GM21360 (cell line): ENCODE results near the gene LRRK1.
A peak's percentile ranks its signal among the peaks of the same experiment; 100 is the strongest.

ENCODE experiments used
- ATAC-seq: cut with Tn5 transposase; IDR thresholded peaks from one replicate; pipeline ENCODE4 v1.9.1; 2021; ENCODE audit warnings: mild to moderate bottlenecking, moderate library complexity; ENCODE audit not compliant: unreplicated experiment

The LRRK1 gene

DNA sequence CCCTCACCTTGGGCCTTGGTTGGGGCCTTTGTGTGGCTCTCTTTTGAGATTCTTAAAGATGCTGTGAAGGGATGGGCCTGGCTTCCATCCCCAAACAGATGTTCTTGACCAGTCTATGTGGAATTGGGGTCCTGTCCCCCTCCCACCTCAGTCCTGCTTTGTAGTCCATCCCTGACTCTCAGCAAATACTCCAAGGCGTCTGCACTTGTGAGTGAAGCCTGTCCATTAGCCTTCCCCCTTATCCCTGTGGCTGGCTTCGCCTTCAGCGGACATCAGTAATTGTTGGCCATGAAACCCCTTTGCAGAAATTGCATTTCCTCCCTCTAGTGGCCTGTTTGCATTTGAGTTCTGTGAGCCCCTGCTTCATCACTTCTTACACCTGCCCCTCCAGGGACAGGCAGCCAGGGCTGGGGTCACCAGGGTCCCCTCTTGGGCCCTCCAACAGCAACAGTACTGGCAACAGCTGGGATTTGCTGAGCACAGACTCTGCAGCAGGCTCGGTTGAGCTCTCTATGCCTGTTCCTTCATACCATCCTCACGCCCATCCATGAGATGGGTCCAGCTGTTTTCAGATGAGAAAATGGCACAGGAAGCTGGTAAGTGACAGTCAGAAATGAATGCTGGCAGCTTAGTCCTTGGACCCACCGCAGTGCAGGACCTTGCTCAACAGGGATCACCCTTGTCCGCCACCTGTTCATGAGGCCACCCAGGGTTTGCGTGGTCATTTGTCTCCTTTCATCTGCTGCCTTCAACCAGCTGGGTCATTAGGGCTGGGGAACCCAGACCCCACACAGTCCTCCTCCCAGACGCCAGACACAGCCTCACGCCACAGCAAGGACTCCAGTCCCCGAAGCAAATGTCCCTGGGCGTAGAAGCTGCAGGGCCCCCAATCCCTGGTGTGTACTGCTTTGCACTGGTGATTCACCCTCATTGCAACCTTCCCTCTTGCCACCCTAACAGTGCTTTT lies 8.9 kb upstream of the LRRK1 start:
- ATAC-seq: no peak

DNA sequence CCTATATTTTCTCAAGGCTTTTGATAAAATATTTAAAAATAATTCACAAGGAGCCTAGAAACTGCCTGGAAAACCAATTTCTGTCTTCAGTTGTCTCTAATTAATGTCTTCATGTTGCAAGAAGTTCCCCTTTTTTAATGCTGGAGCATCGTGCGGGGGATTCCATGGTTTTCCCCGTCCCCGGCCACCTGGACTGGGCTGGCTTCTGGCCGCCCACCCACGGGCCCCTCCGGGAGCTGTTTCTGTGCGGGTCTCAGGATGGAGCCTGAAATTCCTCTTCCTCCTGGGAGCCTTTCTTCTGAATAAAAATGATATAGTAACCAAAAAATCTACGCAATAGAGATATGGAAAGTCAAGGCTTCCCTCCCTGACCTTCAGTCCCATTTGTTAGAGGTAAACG lies 8.1 kb upstream of the LRRK1 start:
- no peak for ATAC-seq

DNA sequence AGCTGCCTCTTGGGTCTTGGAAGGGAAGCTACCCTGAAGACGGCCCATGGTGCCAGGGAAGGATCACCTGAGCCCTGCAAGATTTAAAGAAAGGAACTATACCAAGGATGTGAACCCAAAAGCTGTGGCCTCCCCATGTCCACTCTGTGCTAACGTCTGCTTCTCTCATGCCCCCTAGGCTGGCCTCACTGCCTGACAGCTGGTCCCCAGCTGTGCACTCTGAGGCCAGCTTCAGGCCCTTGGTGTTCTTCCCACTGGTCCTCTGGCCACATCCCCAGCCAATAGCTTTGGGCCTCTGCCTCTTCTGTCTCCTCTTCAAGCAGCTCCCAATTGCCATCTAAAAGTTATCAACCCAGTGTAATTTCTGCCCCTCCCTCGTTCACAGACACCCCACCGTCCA lies 5.2 kb upstream of the LRRK1 start:
- no peak for ATAC-seq

DNA sequence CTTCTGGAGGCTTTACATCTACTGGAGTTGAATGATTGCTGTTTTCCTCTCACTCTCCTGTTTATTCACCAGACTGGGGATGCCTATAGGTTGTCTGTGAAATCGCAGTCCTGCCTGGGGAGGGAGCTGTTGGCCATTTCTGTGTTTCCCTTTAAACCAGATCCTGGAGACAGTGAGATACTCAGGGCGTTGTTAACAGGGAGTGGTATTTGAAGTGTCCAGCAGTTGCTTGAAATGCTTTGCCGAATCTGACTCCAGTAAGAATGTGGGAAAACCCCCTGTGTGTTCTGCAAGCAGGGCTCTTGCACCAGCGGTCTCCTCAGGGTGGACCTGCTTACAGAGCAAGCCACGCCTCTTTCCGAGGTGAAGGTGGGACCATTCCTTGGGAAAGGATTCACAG lies 4.3 kb upstream of the LRRK1 start:
- ATAC-seq: no peak

DNA sequence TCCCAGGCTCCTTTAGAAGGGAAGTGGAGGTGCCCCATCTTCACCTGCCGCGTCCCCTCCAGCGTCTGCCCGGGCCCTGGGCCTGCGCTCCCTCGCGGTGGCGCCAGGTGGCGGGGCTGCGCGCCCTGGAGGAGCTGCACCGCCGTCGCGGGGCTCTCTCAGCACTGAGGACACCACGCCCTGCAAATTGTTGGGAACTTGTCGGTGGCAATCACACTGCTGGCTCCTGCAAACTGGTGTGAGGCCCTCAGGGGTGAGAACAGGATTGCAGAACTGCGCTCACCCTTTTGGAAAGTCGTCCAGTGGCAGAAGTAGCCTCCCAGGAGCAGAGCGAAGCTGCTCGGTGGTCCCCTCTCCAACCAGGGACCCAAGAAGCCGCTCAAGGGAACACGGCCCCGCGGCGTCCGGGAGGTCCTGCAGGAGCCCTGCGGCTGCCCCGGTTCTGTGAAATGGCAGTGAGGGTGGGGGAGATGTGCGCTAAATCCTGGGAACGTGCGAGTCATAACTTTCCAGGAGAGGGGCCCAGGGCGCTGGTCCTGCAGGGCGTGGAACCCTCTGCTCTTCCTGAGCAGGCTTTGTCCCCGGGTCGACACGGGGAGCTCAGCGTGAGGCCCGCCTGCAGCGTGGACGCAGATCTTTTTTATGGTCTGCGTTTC lies 995 bp upstream of the LRRK1 start:
- peak; percentile 53 for ATAC-seq

DNA sequence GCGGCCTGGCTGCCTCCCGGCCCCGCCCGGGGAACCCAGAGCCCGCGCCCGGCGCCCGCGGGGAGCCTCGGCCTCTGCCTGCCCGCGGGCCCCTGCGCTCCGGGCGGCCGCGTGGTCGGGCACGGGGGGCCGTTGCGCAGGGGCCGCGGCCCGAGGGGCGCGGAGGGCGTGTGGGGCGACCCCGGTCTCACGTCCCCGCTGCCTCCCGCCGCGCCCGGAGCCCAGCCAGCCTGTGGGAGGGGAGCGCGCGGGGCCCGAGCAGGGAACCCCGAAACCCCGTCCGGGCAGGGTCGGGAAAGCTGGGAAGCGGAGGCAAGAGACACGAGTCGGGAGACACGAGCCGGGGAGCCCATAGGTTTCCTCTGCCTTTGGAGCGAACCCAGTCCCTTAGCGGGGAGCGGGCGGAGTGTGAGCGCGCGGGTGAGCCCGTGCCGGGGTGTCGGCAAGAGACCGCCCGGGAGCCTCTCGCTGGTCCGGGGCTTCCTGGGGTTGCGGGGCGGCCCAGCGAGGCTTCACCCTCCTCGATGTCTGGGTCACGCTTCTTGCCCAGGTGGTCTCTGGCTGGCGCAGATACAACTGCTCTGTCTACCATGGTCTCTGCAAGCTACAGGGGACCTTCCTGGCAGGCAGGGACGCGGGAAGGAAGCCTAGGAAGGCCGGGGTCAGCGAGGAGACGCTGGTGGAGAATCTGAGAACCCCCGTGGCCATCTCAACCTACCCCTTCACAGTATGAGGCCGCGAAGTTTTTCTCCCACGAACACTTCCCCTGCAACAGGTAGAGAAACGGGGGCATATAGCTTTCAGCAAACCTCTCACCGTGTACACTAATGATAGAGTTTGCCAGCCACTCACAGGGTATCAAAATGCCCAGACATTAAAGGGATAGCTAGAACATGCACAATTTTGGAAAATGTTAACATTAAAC lies 586 bp downstream of the LRRK1 start:
- ATAC-seq: no peak

DNA sequence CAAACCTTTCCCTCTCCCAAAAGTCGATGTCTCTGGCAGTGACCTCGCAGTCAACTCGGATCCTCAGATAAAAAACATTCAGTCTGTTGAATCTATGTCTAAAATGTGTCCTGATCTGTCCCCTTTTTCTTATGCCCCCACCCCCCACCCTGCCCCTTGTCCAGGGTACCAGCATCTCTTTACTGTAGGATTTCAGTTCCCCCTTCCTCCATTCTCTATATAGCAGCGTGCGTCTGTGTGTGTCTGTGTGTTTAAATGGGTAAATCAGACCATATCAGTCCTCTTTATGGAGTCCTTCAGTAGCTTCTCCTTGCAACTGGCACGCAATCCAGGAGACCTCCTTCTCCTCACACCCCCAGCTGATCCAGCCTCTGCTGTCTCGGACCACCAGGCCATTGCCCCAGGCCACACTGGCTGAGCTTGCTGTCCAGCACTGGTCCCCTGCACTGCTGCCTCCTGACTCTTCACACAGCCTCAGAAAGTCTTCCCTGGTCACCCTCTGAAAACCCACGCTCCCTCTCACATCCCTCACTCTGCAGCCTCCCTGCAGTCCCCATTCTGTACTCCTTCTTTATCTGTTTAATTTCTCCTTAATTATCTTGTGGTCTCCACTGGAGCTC lies 1.5 kb downstream of the LRRK1 start:
- ATAC-seq: no peak

DNA sequence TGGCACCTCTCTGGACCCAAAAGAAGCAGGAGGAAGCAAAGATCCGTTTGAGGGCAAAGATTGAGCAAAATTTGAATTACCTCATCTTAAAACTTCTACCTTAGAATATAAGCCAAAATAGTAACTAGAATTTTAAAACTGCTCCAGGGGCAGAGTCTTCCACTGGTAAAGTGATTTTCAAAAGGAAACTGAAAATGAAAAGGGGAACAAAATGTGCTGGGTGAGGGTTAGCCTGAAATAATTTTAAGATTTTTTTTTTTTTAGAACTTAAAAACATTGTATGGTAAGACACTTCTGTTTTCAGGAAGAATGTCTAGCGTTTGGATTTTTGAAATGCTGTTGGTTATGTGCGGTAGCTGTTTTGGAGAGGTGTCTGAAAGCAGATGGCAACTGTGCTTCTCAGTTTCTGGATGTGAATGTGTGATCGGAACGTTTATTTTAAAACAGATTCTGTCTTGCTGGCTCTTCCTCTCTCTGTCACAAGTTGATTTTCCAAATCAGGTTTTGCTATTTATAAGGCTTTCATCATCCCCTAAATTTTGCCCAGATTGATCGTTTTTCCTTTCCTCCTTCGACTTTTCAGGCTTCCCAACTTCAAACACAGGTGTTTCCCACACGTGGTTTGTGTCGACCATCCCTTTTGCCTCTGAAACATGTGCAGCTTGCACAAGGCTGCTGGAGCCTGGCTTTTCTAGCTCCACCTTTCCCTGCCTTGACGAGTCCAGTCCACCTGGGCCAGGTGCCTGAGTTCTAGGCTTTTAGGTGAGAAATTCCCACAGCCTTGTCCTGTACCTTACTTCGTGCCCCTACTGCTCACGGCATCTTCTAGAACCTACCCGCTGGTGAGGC lies 3.3 kb downstream of the LRRK1 start:
- peak; percentile 19 for ATAC-seq

DNA sequence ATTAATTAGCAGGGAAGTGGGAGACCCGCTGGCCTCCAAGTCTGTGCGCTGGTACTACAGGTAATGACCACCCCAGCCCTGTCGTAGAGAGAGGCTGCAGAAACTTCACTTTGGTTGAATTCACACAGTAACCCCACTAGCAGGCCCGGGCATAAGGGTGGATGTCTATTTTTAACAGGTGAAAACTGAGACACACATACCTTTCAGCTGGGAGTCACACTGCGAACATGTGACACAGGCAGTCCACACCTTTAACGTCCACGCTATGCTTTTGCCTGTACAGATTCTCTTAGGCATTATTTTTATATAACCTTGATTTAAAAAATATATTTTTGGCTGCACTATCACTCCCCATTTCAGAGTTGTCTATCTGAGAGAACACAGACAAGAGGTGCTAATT lies 3.9 kb downstream of the LRRK1 start:
- no peak for ATAC-seq

DNA sequence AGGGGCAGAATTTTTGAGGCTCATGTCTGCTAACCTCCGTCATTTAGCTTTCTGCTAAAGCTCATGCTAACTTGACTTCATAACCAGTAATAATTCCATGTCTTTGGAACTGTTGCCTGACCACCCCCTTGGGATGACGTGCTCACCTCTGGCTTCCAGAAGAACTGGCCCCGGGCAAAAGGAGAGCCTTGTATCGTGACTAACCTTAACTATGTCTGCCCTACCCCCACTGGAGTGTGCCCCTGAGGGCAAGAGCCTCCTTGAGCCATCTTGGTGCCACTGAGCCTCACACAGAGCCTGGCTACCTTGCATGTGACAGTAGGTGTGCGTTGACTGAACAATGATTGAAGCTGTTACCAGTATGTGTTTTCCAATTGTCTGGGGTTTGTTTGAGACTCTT lies 4.7 kb downstream of the LRRK1 start:
- ATAC-seq: no peak

DNA sequence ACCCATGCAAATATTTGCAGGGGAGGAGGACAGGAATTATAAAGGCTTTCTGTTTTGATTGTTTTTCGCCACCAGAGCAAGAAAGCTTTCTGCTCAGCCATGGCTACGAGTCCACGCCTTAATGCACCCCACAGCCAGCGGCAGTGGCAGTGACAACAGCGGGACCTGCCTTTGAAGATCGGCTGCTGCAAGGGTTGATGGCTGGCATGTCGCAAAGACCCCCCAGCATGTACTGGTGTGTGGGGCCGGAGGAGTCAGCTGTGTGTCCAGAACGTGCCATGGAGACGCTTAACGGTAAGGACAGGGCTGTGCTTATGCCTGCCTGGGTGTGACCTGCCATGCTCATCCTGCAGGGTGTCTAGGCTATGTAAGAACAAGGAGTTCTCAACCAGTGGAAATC lies 5.3 kb downstream of the LRRK1 start:
- no peak for ATAC-seq

DNA sequence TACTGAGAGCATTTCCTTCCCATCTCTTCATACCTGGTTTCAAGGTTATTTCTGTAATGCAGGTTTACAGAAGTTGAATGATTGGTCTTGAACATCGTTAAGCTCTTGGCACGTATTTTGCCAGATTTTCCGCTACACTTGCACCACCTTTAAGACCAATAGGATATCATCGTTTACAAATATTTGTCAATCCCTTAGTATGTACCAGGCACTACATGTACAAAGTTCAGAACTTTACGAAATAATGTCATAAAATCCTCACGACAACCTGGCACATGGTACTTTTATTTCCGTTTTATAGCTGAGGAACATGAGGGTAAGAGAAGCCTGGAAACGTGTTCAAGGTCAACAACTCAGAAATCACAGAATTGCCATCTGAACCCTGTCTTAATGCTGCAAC lies 6.3 kb downstream of the LRRK1 start:
- no peak for ATAC-seq

DNA sequence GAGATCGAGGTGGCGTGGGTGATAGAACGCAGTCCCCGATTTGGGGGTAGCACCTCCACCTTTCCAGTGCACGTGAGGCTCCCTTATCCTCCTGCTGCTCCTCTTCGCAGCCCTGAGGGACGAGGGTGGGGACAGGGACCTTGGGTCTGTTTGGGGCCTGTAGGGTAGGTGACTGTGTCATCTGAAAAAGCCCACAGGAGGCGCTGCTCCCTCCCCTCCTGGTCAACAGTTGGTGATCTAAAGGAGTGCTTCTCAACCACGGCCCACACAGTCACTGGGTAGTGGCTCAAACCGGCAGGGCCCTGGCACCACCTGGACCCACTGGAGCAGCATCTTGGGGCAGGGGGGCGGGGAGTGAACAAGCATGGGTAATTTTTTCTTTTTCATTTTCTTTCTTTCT lies 7.1 kb downstream of the LRRK1 start:
- ATAC-seq: no peak

DNA sequence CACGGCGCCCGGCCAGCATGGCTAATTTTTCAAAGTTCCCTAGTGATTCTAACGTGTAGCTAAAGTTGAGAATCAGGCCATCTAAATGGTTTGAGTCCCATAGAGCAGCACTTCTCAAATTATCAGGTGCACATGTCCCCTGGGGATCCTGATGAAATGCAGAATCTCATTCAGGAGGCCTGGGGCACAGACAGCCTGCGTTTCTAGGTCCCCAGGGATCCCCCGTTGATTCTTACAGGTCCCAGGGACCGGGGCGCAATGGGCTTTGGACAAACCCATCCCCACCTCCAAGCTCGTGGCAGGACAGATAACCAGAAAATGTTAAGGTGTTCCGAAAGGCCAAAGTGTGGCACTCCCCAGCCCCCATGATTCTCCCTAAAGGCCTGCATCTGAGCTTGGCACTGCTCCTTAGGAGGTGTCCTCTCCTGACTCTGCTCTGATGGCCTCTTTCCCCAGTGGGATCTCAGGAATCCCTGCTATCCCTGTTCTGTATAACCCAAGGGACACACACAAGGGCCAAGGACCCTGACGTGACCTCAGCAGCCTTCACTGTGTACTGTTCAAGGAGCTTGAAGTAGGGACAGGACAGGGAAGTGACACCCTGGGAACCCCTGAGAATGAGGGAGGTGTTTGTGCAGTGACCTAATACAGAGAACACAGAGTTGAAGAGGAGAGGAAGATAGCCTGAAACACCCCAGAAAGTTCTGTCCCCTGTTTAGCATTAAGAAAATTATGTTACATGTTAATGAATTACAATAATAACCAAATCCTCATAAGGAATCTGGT lies 8.0 kb downstream of the LRRK1 start:
- ATAC-seq: no peak

DNA sequence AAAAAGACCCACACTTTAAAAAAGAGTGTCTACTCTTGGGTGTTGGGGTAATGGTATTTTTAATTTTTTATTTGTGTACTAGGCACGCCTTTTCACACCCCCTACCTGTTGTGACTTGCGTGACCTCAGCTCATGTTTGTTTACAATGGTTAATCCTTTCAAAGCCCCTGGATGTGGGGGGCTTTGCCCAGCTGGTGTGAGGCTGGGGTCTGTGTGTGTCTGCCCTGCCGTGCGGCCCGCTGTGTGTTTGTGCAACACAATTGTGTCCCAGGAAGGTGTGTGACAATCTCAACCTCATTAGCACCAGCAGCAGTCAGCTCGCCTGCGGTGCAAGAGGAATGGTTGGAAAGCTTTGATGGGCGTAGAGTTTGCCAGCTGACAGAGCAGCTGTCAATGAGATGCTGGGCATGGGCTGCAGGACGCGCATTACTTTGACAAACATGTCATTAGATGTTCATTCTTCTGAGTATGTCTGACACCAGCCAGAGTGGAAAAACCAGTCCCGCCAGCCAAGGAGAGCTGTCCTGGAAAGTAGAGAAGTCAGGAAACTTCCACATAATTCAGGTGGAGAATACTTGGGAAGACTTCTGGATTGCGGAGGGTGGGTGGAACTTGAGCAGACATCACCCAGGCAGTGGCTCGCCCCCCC lies 9.6 kb downstream of the LRRK1 start:
- no peak for ATAC-seq

DNA sequence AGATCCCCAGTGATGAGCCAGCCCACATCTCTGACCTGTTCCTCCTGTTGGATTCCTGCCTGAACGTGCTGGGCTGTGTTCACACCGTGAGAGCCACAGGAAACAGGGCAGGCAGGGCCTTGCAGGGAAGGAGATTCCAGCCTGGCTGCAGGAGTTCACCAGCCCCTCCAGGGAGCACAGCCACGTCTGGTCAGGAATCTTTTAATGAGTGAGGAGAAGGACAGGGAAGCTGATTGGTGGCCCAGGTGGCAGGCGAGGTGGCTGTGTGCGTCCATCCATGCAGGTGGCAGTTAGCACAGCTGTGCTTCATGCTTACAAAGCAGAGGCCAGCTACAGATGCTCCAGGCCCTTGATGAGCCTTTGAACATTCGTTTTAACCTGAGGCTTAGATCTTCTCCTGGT lies 10.5 kb downstream of the LRRK1 start:
- ATAC-seq: peak; percentile 42

DNA sequence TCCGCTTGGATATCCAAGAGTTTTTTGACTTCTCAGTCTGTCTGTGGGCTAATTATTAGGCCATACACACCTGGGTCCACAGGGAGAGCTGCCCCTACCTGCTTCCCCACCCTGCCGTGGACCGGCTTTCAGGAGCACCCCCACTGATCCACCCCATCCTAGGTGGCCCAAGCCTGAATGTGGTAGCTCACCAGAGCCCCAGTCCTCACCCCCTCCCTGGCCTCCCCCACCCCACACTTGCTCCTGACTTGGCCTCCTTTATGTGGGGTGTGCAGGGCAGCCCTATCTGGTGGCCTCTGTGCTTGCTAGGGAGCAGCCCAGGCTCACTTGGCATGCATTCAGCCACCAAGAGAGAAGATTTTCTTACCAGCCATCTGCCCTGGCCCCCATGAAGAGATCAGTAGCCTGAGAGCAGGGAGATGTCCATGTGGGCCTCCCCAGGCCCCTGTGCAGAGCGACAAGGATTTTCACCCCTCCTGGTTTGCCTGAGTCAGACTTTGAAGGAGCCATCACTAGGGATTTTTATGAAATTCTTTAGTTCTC lies 11.2 kb downstream of the LRRK1 start:
- no peak for ATAC-seq

DNA sequence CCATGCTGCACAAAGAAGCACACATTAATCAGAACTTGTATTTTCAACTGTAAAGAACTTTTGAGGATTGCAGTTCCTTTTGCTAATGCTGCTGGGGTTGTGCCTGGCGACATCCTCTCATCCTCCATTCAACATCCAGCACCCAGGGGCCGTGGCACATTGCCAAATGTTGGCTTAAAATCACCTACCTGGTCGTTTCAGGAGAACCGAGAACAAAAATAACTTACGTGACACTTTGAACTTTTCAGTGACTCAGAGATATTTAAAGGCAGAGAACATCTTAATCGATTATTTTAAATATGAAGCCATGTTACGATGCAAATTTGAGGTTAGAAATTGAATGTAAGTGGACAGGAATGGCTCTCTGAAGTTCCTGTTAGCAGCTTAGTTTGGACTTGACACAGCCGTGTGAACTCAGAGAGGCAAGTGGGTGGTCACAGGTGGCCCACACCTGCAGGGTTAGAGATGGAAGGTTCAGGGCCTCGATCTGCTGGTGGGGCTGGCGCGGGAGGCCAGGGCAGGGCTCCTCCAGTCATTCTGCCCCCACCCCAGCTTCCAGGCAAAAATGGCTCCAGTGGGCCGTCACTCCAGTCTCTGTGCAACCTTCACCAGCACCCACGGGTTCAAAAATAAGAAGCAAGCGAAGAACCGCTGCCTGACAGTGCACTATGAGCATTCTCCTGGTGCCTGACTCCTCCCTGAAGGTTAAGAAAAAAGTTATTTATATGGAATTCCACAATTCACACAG lies 12.2 kb downstream of the LRRK1 start:
- no peak for ATAC-seq
